Measurements from ENCODE around the gene CSK.

Gene CSK

GRCh38 chr15:74802862-74803447 is 21.1 kb downstream of the CSK start:
- no peak for DNase-seq

DNA sequence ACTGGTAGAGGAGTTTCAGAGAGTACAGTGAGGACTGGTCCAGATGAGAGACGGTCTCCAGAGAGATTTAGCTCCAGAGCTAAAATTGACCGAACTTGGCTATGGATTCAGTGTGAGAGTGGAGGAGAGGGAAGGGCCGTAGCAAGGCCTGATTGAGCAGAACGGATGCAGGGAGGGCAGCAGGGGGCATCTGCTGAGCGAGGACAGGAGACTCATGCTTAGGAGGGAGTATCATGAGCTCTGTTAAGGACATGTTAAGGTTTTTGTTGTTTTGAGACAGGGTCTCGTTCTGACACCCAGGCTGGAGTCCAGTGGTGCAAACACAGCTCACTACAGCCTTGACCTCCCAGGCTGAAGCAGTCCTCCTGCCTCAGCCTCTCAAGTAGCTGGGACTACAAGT is 23.1 kb downstream of the CSK start:
- DNase-seq = no peak

DNA sequence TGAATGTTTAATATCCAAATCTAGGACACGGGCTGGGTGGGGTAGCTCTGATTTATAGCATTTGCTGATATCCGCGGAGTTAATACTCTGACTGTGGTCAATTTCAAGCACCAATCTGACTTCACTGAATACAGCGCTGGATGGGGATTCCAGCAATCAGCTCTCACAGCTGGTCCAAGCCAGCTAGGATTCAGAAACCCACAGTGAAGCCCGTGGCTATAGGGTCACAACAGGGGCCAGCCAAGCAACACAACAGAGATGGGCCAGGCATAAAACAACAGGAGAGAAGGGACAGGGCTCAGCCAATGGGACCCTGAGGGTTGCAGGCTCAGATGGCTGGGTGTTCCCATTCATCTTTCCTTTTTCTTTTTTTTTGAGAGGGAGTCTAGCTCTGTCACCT is 25.4 kb downstream of the CSK start:
- no peak for DNase-seq

DNA sequence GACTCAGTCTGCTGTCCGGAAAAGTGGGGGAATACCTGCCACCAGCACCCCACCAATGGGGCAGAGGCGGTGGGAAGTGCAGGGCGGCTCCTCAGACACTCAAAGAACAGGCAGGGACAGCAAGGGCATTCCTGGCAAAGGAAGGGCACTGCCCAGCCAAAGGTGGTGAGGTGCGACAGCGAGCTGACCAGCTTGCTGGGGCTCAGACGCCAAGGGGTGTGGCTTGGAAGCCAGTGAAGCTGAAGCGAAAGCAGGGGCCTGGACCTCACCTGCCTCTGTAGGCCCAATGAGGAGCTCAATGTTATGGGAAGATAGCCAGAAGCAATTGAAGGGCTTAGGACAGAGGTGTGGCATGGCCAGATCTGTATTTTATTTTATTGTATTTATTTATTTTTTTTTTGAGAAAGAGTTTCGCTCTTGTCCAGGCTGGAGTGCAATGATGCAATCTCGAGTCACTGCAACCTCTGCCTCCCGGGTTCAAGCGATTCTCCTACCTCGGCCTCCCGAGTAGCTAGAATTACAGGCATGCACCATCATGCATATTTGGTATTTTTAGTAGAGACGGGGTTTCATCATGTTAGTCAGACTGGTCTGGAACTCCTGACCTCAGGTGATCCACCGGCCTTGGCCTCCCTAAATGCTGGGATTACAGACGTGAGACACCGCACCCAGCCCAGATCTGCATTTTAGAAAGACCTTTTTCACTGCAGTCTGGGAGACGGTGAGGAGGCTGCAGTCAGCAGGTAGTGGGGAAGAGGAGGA is 26.4 kb downstream of the CSK start:
- DNase-seq = peak; percentile 44

DNA sequence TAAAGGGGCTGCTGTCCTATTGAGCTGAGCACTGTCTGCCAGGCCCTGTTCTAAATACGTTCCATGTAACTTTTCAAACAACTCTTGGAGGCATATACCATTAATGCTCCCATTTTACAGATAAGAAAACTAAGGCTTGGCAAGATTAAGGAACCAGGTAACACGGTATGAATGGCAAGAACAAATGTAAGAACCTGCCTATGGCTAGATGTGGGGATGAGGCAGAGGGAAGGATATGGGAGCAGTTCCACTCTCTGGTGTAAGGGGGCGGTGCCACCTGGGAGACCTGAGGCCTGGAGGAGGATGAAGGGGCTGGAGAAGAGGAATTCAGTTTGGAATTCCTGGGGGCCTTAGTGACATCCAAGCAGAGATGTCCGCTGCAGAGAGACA is 27.0 kb downstream of the CSK start:
- DNase-seq = no peak

GRCh38 chr15:74809242-74809641 is 27.4 kb downstream of the CSK start:
- no peak for DNase-seq

- peak; percentile 42 for DNase-seq
Measured at GRCh38 chr15:74809956-74810355, 28.1 kb downstream of the CSK start.

DNA sequence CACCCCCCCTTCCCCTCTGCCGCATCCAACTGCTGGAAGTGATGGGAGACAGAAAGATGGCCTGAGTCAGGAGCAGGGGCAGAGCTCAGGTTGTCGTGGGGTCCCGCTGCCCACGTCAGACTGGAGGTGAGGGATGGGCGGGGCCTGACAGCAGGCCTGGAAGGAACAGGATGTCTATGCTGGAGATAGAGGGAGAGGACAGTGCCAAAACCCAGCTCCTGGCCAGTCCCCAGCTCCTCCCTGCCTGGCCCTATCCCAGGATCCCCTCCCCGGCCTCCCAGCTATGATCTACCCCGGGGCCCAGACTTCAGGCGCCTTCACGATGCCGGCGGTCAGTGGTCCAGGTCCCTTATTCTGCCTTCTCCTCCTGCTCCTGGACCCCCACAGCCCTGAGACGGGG is 30.7 kb downstream of the CSK start, which contains the start of gene LMAN1L:
Gene LMAN1L, plus strand, starts transcription at position 303 of the 400 bp plus-strand sequence. Its CDS starts 20 bp downstream, at position 323.
- no peak for DNase-seq

DNA sequence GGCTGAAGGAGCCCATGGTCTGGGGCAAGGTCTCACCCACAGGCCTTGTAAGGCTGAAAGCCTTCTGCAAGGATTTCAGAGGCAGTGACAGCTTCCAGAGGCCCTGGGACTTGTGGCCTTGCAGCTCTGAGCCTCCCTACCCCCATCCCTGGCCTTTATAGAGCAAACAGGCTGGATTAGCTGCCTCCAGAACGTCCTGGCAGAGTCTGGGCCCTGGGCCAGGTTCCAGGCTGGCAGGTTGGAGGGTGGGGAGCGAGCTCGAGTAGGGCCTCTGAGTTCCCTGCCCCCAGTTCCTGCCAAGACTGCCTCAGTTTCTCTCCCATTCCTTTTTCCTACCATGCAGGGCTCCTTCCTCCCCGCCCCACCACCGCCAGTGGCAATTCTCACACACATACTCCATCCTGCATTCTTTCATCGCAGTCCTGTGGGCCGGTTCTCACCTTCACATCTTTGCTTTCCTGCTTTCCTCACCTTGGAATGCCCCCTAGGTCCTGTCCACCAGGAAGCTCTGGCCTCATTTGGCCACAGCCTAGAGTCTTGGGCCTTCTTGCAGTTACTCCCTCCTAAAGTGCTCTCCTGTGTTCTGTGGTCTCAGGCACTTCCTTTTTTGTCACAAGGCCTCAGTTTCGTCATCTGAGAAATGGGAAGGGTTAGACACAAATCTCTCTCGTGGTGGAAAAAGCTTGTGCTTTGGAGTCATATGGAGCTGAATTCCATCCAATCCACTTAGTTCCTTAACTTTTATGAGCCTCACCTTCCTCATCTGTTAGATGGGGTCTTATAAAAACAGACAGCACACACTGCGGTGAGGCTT is 33.4 kb downstream of the CSK start:
- no peak for DNase-seq

- DNase-seq = no peak
Measured at GRCh38 chr15:74815961-74816360, 34.1 kb downstream of the CSK start.

DNA sequence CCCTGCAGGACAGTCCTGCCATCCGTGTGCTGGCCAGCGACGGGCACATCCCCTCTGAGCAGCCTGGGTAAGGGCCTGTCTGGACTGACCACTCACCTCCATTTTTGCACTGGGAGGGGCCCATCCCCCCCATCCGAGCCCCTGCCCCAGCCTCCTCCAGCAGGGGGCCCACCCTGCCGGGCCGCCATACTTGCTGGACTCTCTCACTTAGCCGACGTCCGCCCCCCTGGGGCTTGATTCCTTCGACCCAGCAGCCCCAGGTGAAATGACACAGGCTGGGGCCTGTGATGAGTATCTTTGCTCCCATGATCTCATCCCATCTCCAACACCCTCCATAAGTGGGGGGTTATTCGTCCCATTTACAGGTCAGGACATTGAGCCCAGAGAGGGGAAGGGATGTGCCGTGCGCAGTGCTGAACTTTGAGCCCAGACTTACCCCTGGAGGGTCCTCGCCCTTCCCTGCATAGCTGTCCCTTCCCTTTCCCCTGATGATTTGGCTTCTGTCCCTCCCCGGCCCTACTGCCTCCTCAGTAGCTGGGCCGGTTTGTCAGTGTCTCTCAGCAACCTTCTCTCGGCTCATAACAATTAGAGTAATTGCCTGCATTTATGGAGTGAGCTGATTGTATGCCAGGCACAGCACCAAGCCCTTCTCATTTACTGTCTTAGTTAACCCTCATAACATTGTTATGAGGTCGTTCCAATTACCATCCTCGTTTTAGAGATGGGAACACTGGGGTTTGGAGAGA is 34.9 kb downstream of the CSK start:
- peak; percentile 47 for DNase-seq

- DNase-seq = no peak
Measured at GRCh38 chr15:74817370-74817737, 35.5 kb downstream of the CSK start.

- DNase-seq = no peak
Measured at GRCh38 chr15:74820056-74820455, 38.2 kb downstream of the CSK start.

- peak; percentile 23 for DNase-seq
Measured at GRCh38 chr15:74821091-74821789, 39.4 kb downstream of the CSK start.

DNA sequence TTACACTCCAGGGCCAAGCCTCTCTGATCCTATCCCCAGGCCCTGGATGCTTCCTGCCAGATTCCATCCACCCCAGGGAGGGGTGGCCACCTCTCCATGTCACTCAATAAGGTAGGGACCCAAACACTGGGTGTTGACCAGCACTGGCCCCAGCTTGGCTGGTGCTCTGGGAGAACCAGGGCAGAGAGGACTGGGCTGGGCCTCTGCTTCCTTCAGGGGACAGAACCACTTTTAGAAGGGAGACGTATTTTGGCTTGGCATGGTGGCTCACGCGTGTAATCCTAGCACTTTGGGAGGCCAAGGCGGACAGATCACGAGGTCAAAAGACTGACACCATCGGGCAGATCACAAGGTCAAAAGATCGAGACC is 39.9 kb downstream of the CSK start:
- DNase-seq = no peak

DNA sequence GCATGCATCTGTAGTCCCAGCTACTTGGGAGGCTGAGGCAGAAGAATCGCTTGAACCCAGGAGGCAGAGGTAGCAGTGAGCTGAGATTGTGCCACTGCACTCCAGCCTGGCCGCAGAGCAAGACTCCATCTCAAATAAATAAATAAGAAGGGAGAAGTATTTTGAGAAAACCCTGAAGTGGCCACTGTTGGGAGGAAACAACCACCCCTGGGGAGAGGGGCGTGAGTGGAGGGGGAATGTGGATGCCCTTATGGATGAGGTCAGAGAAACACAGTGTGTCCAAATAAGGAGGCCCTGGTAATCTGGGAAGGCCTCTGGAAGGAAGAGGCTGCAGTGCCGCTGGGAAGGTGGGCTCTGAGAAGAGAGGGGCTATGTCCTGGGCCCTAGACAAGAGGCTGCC is 40.4 kb downstream of the CSK start:
- no peak for DNase-seq

- no peak for DNase-seq
Measured at GRCh38 chr15:74823324-74823723, 41.4 kb downstream of the CSK start.

GRCh38 chr15:74824976-74825375 is 43.1 kb downstream of the CSK start:
- no peak for DNase-seq

DNA sequence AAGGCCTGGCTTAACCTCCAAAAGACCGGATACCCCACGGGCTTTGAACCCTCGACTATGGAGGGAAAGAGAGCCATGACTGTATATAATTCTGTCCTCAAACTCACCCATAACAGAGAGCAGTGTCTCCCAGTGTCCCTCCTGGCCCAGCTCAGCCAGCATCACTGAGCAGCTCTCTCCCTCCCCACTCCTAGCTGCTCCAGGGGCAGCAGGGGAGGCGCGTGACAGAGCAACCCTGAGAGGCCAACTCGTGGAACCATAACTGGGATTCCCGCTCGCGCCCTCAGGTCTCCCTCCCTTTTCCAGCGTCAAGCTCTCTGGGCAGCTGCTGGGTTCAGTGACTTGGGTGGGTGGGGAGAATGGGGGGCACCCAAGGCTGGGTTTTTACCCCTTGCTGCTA is 44.0 kb downstream of the CSK start:
- DNase-seq = no peak

DNA sequence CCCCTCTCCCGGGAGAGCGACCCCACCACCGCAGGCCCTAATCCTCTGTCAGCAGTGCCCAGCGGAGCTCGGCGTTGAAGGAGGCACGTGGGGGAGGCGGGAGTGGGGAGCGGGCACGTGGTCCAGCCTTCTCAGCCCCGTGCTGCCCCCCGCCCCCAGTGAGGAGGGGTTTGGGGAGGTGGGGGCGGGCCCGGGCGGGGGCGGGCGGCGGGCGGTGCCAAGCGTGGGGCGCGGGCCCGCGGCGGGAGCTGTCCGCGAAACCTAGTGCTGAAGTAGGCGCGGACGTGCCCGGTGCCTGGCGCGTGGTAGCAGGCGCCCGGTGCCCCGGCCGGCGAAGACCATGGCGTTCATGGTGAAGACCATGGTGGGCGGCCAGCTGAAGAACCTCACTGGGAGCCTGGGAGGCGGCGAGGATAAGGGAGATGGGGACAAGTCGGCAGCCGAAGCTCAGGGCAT is 44.5 kb downstream of the CSK start, which contains the start of gene CPLX3:
Gene CPLX3, plus strand, starts transcription at position 264 of the 456 bp plus-strand sequence. Its CDS starts 77 bp downstream, at position 341.
- no peak for DNase-seq

DNA sequence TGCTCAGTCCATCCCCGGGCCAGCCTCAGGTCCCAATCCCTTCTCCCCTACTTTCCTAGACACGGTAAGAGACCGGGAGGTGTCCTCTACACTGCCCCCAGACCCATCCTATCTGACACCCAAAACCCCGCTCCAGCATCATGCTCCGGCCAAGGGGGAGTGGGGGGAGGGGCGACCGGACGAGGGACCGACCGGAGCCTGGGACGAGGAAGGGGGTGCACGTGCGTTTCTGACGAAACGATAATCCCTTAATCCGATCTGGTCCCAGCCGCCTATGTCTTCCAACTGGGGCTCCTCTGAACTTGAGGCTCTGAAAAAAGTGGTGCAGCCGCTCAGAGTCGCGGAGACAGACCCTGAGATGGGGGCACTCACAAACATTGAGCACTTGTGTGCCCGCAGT is 45.0 kb downstream of the CSK start:
- no peak for DNase-seq

DNA sequence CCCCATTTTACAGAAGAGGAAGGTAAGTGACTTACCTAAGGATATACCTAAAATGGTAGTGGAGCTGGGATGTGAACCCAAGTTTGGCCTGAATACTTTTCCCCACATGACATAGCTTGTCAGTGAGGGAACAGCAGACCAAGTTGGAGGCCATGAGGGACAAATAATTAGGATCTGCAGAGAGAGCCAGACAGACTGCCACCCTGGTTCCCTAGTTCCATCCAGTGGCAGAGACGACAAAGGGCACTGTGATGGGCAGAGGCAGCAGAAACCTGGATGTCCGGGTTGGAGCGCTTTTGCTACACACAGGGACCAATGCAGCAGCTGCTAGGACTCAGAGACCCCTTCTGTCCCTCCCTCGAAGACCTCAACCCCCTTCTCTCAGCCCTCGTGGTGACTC is 45.7 kb downstream of the CSK start:
- DNase-seq = no peak
